ENCODE results near the gene SPINK4.

GRCh38 chr9:33289496-33289895 is 49.5 kb downstream of the SPINK4 start:
- TF ChIP-seq CTCF (IDR thresholded peaks at IDR 0.05; ENCODE audit: low read length) (no peak), EZH2phosphoT487 (IDR thresholded peaks at IDR 0.05; ENCODE audit: low read length) (no peak)
